ENCODE results near the gene TNMD. TPM values are rescaled to one million over a fixed set of nuclear protein-coding genes. Genes with fewer than 3 reads are reported as not detected.

Gene TNMD
- total and polyA plus RNA-seq, 2 of the 4 experiments (the other 2 are of a cell fraction) = not detected

DNA sequence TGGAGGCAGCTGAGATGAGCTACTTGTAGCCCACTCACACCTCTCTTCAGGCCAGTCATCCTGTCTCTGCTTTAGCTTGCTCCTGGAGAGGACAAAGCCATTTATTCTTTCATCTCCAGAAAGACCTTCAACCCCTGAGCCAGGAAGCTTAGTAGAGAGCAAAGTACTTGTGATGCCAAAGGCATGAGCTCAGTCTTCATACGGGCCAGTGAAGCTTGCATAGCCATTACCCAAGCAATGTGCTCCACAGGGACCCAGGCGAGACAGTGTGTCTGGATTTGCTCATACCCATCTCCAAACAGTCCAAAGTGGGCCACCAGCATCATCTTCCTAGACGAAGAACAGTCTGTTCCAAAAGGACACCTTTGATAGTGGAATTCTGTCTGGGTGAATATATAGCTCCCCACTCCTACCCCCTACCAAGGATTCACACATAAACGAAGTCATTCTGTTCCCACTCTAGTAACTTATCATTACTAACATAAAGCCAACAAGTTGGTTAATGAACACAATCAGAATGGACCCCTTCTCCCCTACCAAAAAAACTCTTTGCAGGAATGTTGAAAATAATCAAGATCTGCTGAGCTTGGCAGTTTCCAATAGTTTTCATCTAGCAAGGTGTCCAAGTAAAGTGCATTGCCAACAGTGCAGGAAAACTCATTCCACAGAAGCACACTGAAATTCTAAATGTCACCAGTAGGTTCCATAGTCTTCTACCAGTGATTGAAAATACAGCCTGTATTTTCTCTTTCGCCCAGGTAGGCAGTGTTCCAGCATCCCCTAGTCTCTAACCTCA, 6.7 kb downstream of the TNMD start:
- no peak overlapping the region for H3K14ac ChIP-seq (replicated peaks; ENCODE audit: low read depth, low read length)
- no peak overlapping the region for H2BK120ac ChIP-seq (ENCODE audit: low read depth, low read length)
- no peak overlapping the region for H3K9ac ChIP-seq (ENCODE audit: low read depth, low read length)
- no peak overlapping the region for H4K91ac ChIP-seq (ENCODE audit: insufficient read depth, low read depth, low read length)
- no peak overlapping the region for H3K4me3 ChIP-seq (ENCODE audit: insufficient read depth, low read depth, low read length)
- no peak overlapping the region for H4K5ac ChIP-seq (ENCODE audit: low read depth, low read length)
- no peak overlapping the region for H3K56ac ChIP-seq (ENCODE audit: extremely low read depth, insufficient read depth, low read length)
- no peaks in the 10 kb centered on the region for H3K9me1 ChIP-seq (ENCODE audit: insufficient read depth, low read length)
- no peak overlapping the region for H3K23ac ChIP-seq (ENCODE audit: low read depth, low read length)
- CTCF ChIA-PET = no interaction called here
- no peak overlapping the region for H3K27ac ChIP-seq (ENCODE audit: insufficient read depth, low read length)
- POLR2A ChIA-PET (ENCODE audit: unreplicated experiment) = interaction anchor here (0.5 kb wide), 1 partner anchor 144 kb away, joined by 5 read pairs; no protein-coding TSS in a partner anchor
- H4K8ac ChIP-seq (ENCODE audit: low read depth in 2 of 2, low read length in 2 of 2) = no peak overlapping the region
- intact Hi-C loops (cut with micrococcal nuclease) = no loop called here
- H2AK9ac ChIP-seq (replicated peaks; ENCODE audit: low read depth, low read length, poor library complexity) = no peak overlapping the region
- H3K4ac ChIP-seq (ENCODE audit: low read depth, low read length) = no peak overlapping the region
- H3K27me3 ChIP-seq (ENCODE audit: control insufficient read depth, insufficient read depth, low read length) = peaks cover 10% of the 10 kb centered on the region
- DNase-seq = no peak
- H3K9me3 ChIP-seq (ENCODE audit: control insufficient read depth, insufficient read depth, low read length) = no peaks in the 10 kb centered on the region
- H2BK15ac ChIP-seq (ENCODE audit: low read depth, low read length) = no peak overlapping the region
- H2BK20ac ChIP-seq (ENCODE audit: low read depth, low read length) = no peak overlapping the region
- H2AFZ ChIP-seq (replicated peaks; ENCODE audit: low read length, poor library complexity) = no peak overlapping the region
- no peaks in the 10 kb centered on the region for H3K4me1 ChIP-seq (ENCODE audit: control insufficient read depth, insufficient read depth, low read length)
- H3K79me1 ChIP-seq (ENCODE audit: low read depth in 1 of 2, low read length in 2 of 2) = no peaks in the 10 kb centered on the region
- WGBS, 2 experiments (ENCODE audit: extremely low coverage in 2 of 2, insufficient read length in 1 of 2) = no CpG with 5 or more reads among the region's 5 CpGs
- H3K36me3 ChIP-seq (ENCODE audit: control insufficient read depth, insufficient read depth, low read length) = no peaks in the 10 kb centered on the region
- in situ Hi-C loops (cut with MboI; ENCODE audit: low sequenced_read_pairs) = no loop called here
- no peak for ATAC-seq (ENCODE audit: low read depth)
- H3K4me2 ChIP-seq (ENCODE audit: low read depth, low read length) = no peak overlapping the region
- TF ChIP-seq CHD1 (IDR thresholded peaks at IDR 0.05; ENCODE audit: low read depth, low read length) = no peak
- peak; percentile 70 for TF ChIP-seq MAFK (IDR thresholded peaks at IDR 0.05; ENCODE audit: low read depth, low read length)
- no TSS peak for BruUV-seq (replicated peaks)
- no peak overlapping the region for H3K18ac ChIP-seq (ENCODE audit: low read depth, low read length)
- H2BK5ac ChIP-seq (ENCODE audit: low read depth, low read length, poor library complexity, severe bottlenecking) = no peak overlapping the region
- H2AK5ac ChIP-seq (ENCODE audit: low read depth, low read length) = no peak overlapping the region
- no peaks in the 10 kb centered on the region for H4K20me1 ChIP-seq (ENCODE audit: insufficient read depth, low read length)
- dilution Hi-C loops (cut with HindIII; ENCODE audit: low sequenced_read_pairs, unreplicated experiment) = no loop called here

Measured in IMR-90 (cell line).